GM12873 (cell line): ENCODE measurements around the gene CD74.
A peak's percentile ranks its signal among the peaks of the same experiment; 100 is the strongest.

Experiments used
- TF ChIP-seq, protein P1 (sequence below): IDR thresholded peaks from 2 replicates; pipeline ENCODE4 v1.5.1; 2012; ENCODE audit warnings: low read depth, mild to moderate bottlenecking, moderate library complexity, low read length, control low read depth; ENCODE audit not compliant: insufficient read depth; ENCODE audit errors: missing control alignments

Gene CD74

DNA sequence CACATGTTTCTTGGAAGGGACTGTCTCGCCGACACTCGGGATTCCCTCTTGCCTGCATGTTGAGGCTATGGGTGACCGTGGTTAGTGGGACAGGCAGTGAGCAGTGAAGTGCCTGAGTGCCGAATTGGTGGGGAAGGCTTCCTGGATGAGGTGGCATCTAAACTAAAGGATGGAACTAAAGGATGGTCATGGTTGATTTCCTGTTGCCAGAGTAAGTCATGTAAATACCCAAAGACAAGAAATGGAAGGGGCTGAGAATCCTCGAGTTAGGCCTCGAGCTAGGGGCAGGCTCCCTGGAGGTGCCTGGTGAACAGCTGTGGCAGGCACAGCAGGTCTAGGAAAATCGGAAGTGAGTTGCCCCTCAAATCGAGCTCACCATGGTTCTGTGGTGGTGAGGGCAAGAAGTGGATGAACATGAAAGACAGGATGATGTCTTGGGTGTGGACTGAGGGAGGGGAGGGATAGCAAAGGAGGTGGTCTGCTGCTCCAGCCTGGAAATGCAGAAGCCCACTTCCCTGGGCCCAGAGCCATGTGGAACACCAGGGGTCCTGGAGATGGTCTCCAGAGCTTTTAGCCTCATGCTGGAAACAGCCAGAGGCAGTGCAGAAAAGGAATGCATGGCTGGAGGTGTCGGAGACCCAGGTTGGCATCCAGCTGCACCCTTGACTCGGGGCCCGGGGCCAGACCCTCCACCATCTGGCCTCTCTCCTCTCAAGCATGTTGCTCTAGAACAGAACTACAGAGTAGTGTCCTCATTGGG lies 12.2 kb downstream of the CD74 start:
- TF ChIP-seq, protein P1, sequence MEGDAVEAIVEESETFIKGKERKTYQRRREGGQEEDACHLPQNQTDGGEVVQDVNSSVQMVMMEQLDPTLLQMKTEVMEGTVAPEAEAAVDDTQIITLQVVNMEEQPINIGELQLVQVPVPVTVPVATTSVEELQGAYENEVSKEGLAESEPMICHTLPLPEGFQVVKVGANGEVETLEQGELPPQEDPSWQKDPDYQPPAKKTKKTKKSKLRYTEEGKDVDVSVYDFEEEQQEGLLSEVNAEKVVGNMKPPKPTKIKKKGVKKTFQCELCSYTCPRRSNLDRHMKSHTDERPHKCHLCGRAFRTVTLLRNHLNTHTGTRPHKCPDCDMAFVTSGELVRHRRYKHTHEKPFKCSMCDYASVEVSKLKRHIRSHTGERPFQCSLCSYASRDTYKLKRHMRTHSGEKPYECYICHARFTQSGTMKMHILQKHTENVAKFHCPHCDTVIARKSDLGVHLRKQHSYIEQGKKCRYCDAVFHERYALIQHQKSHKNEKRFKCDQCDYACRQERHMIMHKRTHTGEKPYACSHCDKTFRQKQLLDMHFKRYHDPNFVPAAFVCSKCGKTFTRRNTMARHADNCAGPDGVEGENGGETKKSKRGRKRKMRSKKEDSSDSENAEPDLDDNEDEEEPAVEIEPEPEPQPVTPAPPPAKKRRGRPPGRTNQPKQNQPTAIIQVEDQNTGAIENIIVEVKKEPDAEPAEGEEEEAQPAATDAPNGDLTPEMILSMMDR: no peak

- TF ChIP-seq, protein P1: no peak
Observed at GRCh38 chr5:150399524-150400211, 13.0 kb downstream of the CD74 start.

DNA sequence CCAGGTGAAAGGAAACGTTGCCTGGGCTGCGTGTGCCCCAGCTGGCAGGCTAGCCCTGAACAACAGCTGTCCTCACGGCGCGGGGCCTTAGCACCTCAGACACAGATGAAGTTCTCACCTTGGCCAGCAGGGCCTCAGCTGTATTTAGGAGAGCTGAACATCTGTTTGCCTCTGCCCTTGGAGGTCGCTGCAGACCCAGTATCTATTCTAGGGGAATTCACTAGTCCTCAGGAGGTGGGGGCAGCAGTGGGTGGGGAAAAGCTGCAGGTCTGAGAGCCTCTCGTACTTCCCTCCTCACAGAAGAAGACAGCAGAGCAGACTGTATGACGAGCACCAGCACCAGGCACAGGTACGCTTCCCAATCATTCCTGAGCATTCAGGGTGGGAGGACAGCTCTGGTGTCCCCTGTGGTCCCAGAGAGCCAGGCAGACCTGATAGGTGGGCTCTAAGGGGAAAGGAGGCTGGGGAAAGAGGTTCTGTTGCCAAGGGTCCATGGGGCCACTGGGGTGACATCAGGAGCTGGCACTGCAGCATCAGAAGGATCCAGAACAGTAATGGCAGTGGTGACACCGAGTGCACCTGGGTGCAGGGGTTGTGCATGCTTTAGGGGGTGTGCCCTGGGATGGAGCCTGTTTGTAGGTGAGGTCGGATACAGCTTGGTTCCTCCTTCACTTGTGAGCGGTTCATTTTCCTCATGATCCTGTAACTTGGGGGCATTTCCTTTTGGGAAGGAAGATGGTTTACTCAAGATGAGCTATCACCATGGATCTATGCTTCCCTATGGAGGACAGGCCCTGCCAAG lies 13.8 kb downstream of the CD74 start:
- TF ChIP-seq, protein P1: peak; percentile 86

DNA sequence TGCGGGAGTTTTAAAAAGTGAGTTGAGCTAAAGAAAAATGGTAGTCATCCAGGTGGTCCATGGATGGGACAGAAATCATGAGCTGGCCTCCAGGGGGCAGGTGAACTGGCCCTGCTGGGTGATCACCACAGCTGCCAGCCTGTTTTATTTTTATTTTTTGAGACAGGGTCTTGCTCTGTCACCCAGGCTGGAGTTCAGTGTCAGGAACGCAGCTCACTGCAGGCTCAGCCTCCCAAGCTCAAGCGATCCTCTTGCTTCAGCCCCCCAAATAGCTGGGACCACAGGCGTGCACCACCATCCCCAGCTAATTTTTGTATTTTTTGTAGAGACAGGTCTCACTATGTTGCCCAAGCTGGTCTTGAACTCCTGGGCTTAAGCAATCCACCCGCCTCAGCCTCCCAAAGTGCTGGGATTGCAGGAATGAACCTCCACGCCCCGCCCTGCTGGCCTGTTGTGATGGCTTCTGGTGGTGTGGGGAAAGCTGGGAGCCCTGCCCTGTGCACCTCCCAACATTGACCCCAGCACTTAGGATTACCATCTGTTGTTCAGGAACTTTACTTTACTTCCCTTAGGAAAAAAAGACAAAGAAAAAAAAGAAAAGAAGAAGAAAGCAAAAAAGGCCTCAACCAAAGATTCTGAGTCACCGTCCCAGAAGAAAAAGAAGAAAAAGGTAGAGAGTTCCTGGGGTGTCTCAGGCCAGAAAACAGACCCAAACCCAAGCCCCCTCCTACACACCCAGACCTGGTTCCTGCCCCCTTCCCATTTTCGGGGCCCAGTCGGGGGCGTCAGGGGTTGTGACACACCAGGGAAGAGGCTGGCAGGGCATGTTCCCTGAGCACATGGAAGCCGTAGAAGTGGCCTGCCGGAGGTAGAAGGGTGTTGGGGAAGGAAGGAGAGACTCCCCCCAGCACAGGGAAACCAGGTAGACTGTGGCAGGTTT lies 14.7 kb downstream of the CD74 start:
- TF ChIP-seq, protein P1: peak; percentile 27

DNA sequence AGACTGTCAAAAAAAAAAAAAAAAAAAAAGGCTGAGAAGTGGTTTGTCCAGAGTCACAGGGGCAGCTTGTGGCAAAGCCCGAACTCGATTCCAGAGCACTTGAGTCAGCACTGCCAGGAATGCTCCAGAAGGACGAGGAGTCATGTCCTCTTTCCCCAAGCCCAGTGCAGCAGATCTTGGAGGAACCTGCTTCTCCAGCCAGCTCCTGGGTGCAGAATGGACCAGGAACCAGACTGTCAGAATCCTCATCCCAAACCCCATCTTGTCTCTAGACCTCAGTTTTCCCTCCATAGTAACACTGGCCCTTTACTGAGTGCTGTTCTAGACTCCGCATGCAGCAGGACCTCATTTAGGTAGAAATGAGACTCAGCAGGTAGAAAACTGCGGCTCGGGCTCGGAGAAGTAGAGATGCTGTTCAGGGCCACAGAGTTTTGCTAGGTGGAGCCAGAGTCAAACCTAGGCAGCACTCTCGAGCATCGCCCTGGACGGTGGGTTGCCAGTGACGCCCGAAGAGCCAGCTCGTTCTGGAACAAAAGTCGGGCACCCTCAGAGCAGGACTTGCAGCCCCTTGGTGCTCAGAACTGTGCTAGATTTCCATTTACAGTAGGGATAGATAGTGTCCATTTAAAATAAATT lies 15.4 kb downstream of the CD74 start:
- TF ChIP-seq, protein P1: no peak

DNA sequence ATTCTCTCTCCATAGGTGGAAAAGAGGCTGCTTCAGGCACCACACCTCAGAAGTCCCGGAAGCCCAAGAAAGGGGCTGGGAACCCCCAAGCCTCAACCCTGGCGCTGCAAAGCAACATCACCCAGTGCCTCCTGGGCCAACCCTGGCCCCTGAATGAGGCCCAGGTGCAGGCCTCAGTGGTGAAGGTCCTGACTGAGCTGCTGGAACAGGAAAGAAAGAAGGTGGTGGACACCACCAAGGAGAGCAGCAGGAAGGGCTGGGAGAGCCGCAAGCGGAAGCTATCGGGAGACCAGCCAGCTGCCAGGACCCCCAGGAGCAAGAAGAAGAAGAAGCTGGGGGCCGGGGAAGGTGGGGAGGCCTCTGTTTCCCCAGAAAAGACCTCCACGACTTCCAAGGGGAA lies 16.4 kb downstream of the CD74 start:
- TF ChIP-seq, protein P1: no peak
